Measurements from ENCODE around the gene DCP1A.
"Not testable (repeated sequence)": the region's sequence is repeated elsewhere in the genome, so short reads cannot be mapped to it uniquely, and the experiment has no call there.

DCP1A gene

GRCh38 chr3:53300826-53301225 lies 46.5 kb downstream of the DCP1A start:
- TF ChIP-seq CTCF (conservative IDR thresholded peaks at IDR 0.05) = no peak
- TF ChIP-seq ZFX (IDR thresholded peaks at IDR 0.05) = no peak

GRCh38 chr3:53299611-53300023 lies 47.7 kb downstream of the DCP1A start:
- peak; percentile 86 for TF ChIP-seq CTCF (conservative IDR thresholded peaks at IDR 0.05)
- H3K27ac ChIP-seq = not testable (repeated sequence)

More at GRCh38 chr3:53300826-53301225, 46.5 kb downstream of the DCP1A start:
- H3K27ac ChIP-seq = no peak overlapping the region

- TF ChIP-seq CTCF (conservative IDR thresholded peaks at IDR 0.05) (no peak), ZFX (IDR thresholded peaks at IDR 0.05) (no peak)
- H3K27ac ChIP-seq = no peak overlapping the region
These were observed 51.9 kb downstream of the DCP1A start for GRCh38 chr3:53295410-53295809.

- TF ChIP-seq CTCF (conservative IDR thresholded peaks at IDR 0.05) (no peak), ZFX (IDR thresholded peaks at IDR 0.05) (no peak)
These were observed 53.5 kb downstream of the DCP1A start for GRCh38 chr3:53293867-53294266.

GRCh38 chr3:53288214-53288613 lies 59.1 kb downstream of the DCP1A start:
- TF ChIP-seq CTCF (conservative IDR thresholded peaks at IDR 0.05) (no peak), ZFX (IDR thresholded peaks at IDR 0.05) (no peak)
- no peak overlapping the region for H3K27ac ChIP-seq

More at GRCh38 chr3:53293867-53294266, 53.5 kb downstream of the DCP1A start:
- no peak overlapping the region for H3K27ac ChIP-seq

- TF ChIP-seq CTCF (conservative IDR thresholded peaks at IDR 0.05) (no peak), ZFX (IDR thresholded peaks at IDR 0.05) (no peak)
- H3K27ac ChIP-seq = no peak overlapping the region
These were observed 60.2 kb downstream of the DCP1A start for GRCh38 chr3:53287131-53287629.

- H3K27ac ChIP-seq = no peak overlapping the region
- TF ChIP-seq CTCF (conservative IDR thresholded peaks at IDR 0.05) = no peak
- no peak for TF ChIP-seq ZFX (IDR thresholded peaks at IDR 0.05)
These were observed 60.6 kb downstream of the DCP1A start for GRCh38 chr3:53286727-53287126.
